Globus pallidus (tissue), 1 donor: ENCODE results near the gene IFNW1.
"Not testable (repeated sequence)": the region's sequence is repeated elsewhere in the genome, so short reads cannot be mapped to it uniquely, and the experiment has no call there.

Source experiments
- DNase-seq: peaks from one replicate; pipeline ENCODE4 v3.0.0-alpha.2; 2015; ENCODE audit warnings: low spot score

Gene IFNW1

GRCh38 chr9:21141427-21141882, at the start of gene IFNW1:
Gene IFNW1 (minus strand): TSS chr9:21141832. CDS start chr9:21141570, 262 bp downstream.
- no peak for DNase-seq

GRCh38 chr9:21187487-21187886, 45.9 kb upstream of the IFNW1 start, which contains the start of gene IFNA4:
Gene IFNA4 (minus strand): TSS chr9:21187587. CDS start chr9:21187531, 56 bp downstream.
- DNase-seq = not testable (repeated sequence)

- peak; percentile 11 for DNase-seq
These were observed 41.4 kb upstream of the IFNW1 start for GRCh38 chr9:21182810-21183736.

GRCh38 chr9:21174671-21175070, 33.0 kb upstream of the IFNW1 start:
- no peak for DNase-seq

GRCh38 chr9:21172156-21172555, 30.5 kb upstream of the IFNW1 start:
- DNase-seq = no peak

- DNase-seq = no peak
These were observed 29.7 kb upstream of the IFNW1 start for GRCh38 chr9:21171351-21171750.

- DNase-seq = not testable (repeated sequence)
These were observed 24.9 kb upstream of the IFNW1 start, which contains the start of gene IFNA21 for GRCh38 chr9:21166560-21166959. Gene IFNA21 (minus strand): TSS chr9:21166660. CDS start chr9:21166612, 48 bp downstream.

GRCh38 chr9:21165516-21165915, 23.9 kb upstream of the IFNW1 start:
- DNase-seq = no peak

GRCh38 chr9:21160178-21160577, 18.5 kb upstream of the IFNW1 start:
- DNase-seq = no peak

- DNase-seq = no peak
These were observed 13.9 kb upstream of the IFNW1 start for GRCh38 chr9:21155501-21155900.

GRCh38 chr9:21154018-21154608, 12.5 kb upstream of the IFNW1 start:
- DNase-seq = peak; percentile 13

- no peak for DNase-seq
These were observed 11.8 kb upstream of the IFNW1 start for GRCh38 chr9:21153336-21154017.

- no peak for DNase-seq
These were observed 3.0 kb upstream of the IFNW1 start for GRCh38 chr9:21144603-21145002.

GRCh38 chr9:21137020-21137419, 4.6 kb downstream of the IFNW1 start:
- DNase-seq = no peak

- no peak for DNase-seq
These were observed 5.9 kb downstream of the IFNW1 start for GRCh38 chr9:21135736-21136135.

GRCh38 chr9:21128186-21128585, 13.4 kb downstream of the IFNW1 start:
- not testable (repeated sequence) for DNase-seq

GRCh38 chr9:21121595-21122251, 19.9 kb downstream of the IFNW1 start:
- DNase-seq = no peak

GRCh38 chr9:21121079-21121478, 20.6 kb downstream of the IFNW1 start:
- DNase-seq = no peak

GRCh38 chr9:21119093-21119770, 22.4 kb downstream of the IFNW1 start:
- no peak for DNase-seq

GRCh38 chr9:21114311-21114710, 27.3 kb downstream of the IFNW1 start:
- DNase-seq = no peak
